Activated CD4-positive, alpha-beta T cell treated with anti-CD3 and anti-CD28 coated beads, Interleukin-2, amount 10 ng/mL, durations not matched to agents 7 days and 5 days (primary cell): ENCODE data around the gene HMCES. TPM values are rescaled to one million over a fixed set of nuclear protein-coding genes. Genes with fewer than 3 reads are reported as not detected.

Experiments
- CTCF ChIA-PET: fragments of 350-600 bp; sonication (Branson Sonifier 250); formaldehyde crosslinking; loops from one replicate; lab custom pipeline; 2021; ENCODE audit warnings: antibody characterized with exemption; lab: Charles Lee
- POLR2A ChIA-PET: fragments of 350-600 bp; sonication (Branson Sonifier 250); formaldehyde crosslinking; loops from one replicate; lab custom pipeline; 2021; ENCODE audit warnings: antibody characterized with exemption; lab: Charles Lee
- DNase-seq: peaks from one replicate; pipeline ENCODE4 v3.0.0-alpha.2; 2020
- H3K27ac Mint-ChIP-seq: one replicate; pipeline ENCODE4 v1.8.0; 2021; ENCODE audit warnings: mild to moderate bottlenecking, moderate library complexity, mixed read lengths
- H3K27me3 Mint-ChIP-seq: one replicate; pipeline ENCODE4 v1.8.0; 2021; ENCODE audit warnings: mixed read lengths
- H3K36me3 Mint-ChIP-seq: one replicate; pipeline ENCODE4 v1.8.0; 2021; ENCODE audit warnings: low read depth, mixed read lengths
- H3K4me1 Mint-ChIP-seq: one replicate; pipeline ENCODE4 v1.8.0; 2021; ENCODE audit warnings: mixed read lengths
- H3K4me3 Mint-ChIP-seq: one replicate; pipeline ENCODE4 v1.8.0; 2021; ENCODE audit warnings: mild to moderate bottlenecking, moderate library complexity, mixed read lengths
- H3K9me3 Mint-ChIP-seq: one replicate; pipeline ENCODE4 v1.8.0; 2021; ENCODE audit warnings: mixed read lengths
- total RNA-seq, 2 experiments: library from RNA; stranded (reverse); gene quantifications; one replicate each; pipeline ENCODE4 v1.2.3, GENCODE V29; 2021

HMCES gene
- total RNA-seq, 2 experiments from 2014 or later: 45.5 to 51.2 TPM

DNA sequence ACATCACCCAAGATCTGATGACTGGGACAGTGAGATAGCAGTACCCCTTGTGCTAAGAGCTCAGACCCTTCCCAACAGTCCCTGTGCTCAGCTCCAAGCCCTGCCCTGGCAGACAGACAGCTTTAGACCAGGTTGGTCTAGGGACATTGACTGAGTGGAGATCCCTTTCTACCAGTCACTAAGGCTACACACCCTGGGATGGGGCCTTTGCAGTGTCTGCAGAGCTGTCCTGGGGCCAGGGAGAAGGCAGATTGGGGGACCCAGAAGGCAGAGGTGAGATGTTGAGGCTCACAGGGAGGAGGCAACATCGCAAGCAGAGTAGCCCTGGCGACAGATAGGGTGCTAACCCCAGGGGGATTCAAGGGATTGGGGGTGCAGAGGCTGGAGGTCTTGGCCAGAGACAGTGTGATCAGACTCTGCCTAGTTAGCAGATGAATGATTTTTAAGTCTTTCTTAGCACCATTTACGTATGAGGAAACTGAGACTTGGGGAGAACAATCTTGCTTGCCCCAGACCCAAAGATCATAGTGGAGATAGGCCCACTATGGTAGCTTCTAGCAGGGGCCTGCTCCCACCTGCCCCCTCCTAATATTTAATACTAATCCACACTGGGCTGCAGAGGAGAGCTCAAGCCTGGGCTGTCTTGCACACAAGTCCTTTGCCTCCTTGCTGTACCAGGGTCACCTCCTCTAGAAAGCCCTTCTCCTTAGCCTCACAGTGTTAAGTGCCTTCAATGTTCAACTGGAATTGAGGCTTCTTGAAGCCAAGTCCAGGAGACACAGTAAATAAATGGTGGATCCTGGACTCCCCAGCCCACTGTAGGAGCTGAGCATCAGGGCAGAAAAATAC is 32.6 kb downstream of the HMCES start:
- POLR2A ChIA-PET: no interaction called here
- H3K4me1 Mint-ChIP-seq: peaks cover 40% of the 10 kb centered on the region
- H3K27ac Mint-ChIP-seq: no peak overlapping the region
- H3K36me3 Mint-ChIP-seq: peaks cover 19% of the 10 kb centered on the region
- CTCF ChIA-PET: interaction anchor here (1.1 to 2.8 kb wide), 7 partner anchors 9 to 341 kb away, joined by 3 to 15 read pairs (median 3); no protein-coding TSS in a partner anchor
- H3K27me3 Mint-ChIP-seq: no peaks in the 10 kb centered on the region
- no peaks in the 10 kb centered on the region for H3K9me3 Mint-ChIP-seq
- H3K4me3 Mint-ChIP-seq: no peak overlapping the region
- no peak for DNase-seq

- H3K27me3 Mint-ChIP-seq: no peaks in the 10 kb centered on the region
- peaks cover 15% of the 10 kb centered on the region for H3K36me3 Mint-ChIP-seq
- CTCF ChIA-PET: interaction anchor here (1.1 to 2.8 kb wide), 4 partner anchors 10 to 342 kb away, joined by 3 to 15 read pairs (median 8); no protein-coding TSS in a partner anchor
- no peak overlapping the region for H3K4me3 Mint-ChIP-seq
- DNase-seq: peak; percentile 27
- H3K9me3 Mint-ChIP-seq: no peaks in the 10 kb centered on the region
- POLR2A ChIA-PET: no interaction called here
- peak overlapping the region; percentile 42 for H3K27ac Mint-ChIP-seq
- H3K4me1 Mint-ChIP-seq: peaks cover 39% of the 10 kb centered on the region
Observed at GRCh38 chr3:129312021-129312639, 33.5 kb downstream of the HMCES start.

DNA sequence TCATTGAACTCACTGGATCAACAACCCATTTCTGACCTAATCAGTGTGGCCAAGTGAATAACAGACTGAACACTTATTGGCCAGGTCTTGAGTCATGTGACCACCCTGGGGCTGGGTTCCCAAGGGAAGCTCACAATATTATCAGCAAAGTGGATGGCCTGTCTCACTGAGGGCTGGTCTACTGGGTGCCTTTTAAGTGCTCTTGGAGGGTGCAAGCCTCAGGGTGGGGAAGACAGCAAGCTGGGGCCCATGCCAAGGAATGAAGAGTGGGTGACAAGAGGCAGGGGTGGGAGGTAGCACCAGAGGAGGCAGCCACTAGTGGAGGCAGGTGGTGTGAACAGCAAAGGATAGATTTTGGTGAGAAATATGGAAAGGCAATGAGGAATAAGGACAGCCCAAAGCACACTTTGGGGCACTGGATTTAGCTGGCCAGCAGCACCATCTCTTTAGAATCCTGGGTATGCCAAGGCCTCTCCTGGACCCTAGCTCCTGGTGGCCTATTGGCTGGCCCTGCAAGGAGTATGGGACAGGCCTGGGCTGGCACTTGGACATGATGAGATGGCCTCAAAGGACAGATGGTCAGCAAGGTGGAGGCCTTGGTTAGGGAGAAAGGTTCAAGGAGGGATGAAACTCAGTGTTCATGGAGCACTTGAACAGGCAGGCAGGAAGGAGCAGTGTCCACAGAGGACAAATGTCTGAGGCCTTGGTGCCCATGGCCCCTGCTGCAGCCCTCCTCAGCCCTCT is 34.2 kb downstream of the HMCES start:
- peaks cover 15% of the 10 kb centered on the region for H3K36me3 Mint-ChIP-seq
- H3K4me3 Mint-ChIP-seq: peak overlapping the region; percentile 45
- H3K27me3 Mint-ChIP-seq: no peaks in the 10 kb centered on the region
- ChIA-PET CTCF (interaction anchor here (0.5 to 2.8 kb wide), 5 partner anchors 11 to 363 kb away, joined by 3 to 15 read pairs (median 3); no protein-coding TSS in a partner anchor), POLR2A (interaction anchor here (0.5 kb wide), 1 partner anchor 408 kb away, joined by 5 read pairs; no protein-coding TSS in a partner anchor)
- no peak for DNase-seq
- H3K27ac Mint-ChIP-seq: peak overlapping the region; percentile 76
- peaks cover 45% of the 10 kb centered on the region for H3K4me1 Mint-ChIP-seq
- no peaks in the 10 kb centered on the region for H3K9me3 Mint-ChIP-seq

DNA sequence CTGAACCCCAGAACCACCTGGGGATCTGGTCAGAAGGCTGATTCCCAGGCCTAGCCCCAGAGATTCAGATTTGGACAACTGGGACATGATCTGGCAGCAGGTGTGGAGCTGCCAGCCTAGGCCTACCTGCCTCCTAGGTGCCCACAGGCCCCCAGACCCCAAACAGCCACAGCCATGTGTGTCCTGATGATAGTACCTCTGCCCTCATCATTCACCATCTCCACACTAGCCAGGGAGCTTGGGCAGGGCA is 34.7 kb downstream of the HMCES start:
- Mint-ChIP-seq H3K9me3 (no peaks in the 10 kb centered on the region), H3K4me1 (peaks cover 45% of the 10 kb centered on the region)
- POLR2A ChIA-PET: interaction anchor here (0.5 kb wide), 1 partner anchor 408 kb away, joined by 5 read pairs; no protein-coding TSS in a partner anchor

GRCh38 chr3:129313665-129314385 is 35.2 kb downstream of the HMCES start:
- Mint-ChIP-seq H3K9me3 (no peaks in the 10 kb centered on the region), H3K36me3 (peaks cover 11% of the 10 kb centered on the region), H3K27ac (peak overlapping the region; percentile 77), H3K4me1 (peaks cover 40% of the 10 kb centered on the region), H3K4me3 (peak overlapping the region; percentile 83), H3K27me3 (no peaks in the 10 kb centered on the region)
- DNase-seq: peak; percentile 29
- ChIA-PET POLR2A (interaction anchor here (0.6 kb wide), 1 partner anchor 942 kb away, joined by 3 read pairs; no protein-coding TSS in a partner anchor), CTCF (interaction anchor here (0.6 to 2.4 kb wide), 4 partner anchors 13 to 343 kb away, joined by 3 to 15 read pairs (median 4); no protein-coding TSS in a partner anchor)

More for the DNA sequence above, 34.7 kb downstream of the HMCES start:
- no peak for DNase-seq
- Mint-ChIP-seq H3K4me3 (peak overlapping the region; percentile 83), H3K27me3 (no peaks in the 10 kb centered on the region), H3K36me3 (peaks cover 15% of the 10 kb centered on the region), H3K27ac (peak overlapping the region; percentile 69)
- CTCF ChIA-PET: interaction anchor here (0.5 to 2.4 kb wide), 4 partner anchors 13 to 364 kb away, joined by 3 to 15 read pairs (median 3); no protein-coding TSS in a partner anchor

- Mint-ChIP-seq H3K4me1 (peaks cover 38% of the 10 kb centered on the region), H3K9me3 (no peaks in the 10 kb centered on the region), H3K27me3 (no peaks in the 10 kb centered on the region), H3K36me3 (peaks cover 11% of the 10 kb centered on the region), H3K4me3 (peak overlapping the region; percentile 83), H3K27ac (peak overlapping the region; percentile 79)
- ChIA-PET POLR2A (interaction anchor here (0.6 kb wide), 1 partner anchor 941 kb away, joined by 3 read pairs; no protein-coding TSS in a partner anchor), CTCF (interaction anchor here (0.6 to 0.9 kb wide), 2 partner anchors 19 to 263 kb away, joined by 3 to 4 read pairs; no protein-coding TSS in a partner anchor)
- peak; percentile 71 for DNase-seq
Observed at GRCh38 chr3:129314386-129315222, 35.9 kb downstream of the HMCES start.

DNA sequence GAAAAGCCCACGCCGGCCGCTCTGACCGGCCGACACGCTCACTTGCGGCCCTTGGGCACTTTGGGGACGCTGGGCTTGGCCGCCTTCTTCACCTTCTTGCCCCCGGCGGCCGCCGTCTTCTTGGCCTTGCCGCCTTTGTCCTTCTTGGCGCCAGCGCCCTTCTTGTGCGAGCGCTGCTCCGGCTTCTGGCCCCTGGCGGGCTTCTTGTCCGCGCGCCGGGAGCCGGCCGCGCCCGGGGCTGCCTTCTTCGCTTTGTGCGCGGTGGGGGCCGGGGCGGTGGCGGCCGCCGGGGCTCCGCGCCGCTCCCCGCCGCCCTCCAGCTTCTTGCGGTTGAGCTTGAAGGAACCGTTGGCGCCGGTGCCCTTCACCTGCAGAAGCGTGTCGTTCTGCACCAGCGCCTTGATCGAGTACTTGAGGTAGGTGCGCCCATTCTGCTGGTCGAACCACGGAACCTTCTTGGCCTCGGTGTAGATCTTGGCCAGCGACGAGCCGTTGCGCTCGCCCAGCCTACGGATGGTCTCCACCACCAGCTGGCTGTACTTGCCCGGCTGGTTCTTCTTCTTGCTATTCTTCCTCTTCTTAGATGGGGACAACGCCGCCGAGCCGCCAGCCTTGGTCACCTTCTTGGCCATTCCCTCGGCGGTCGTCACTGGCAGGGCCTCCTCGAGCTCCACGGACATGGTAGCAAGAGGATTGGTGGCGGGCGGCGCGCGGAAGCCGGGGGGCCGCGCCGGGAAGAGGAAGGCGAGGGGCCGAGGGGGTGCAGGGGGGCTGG is 36.7 kb downstream of the HMCES start:
- Mint-ChIP-seq H3K9me3 (no peaks in the 10 kb centered on the region), H3K4me3 (peak overlapping the region; percentile 83), H3K36me3 (peaks cover 11% of the 10 kb centered on the region), H3K27me3 (no peaks in the 10 kb centered on the region), H3K27ac (peak overlapping the region; percentile 91), H3K4me1 (peaks cover 38% of the 10 kb centered on the region)
- peak; percentile 45 for DNase-seq
- POLR2A ChIA-PET: interaction anchor here (0.6 to 1.2 kb wide), 6 partner anchors 37 to 199 kb away, joined by 3 to 4 read pairs (median 4); partner anchors contain the start of genes COPG1, HMCES and IFT122
- CTCF ChIA-PET: interaction anchor here (0.9 to 2.1 kb wide), 22 partner anchors 8 to 345 kb away, joined by 3 to 9 read pairs (median 3); partner anchors contain the start of genes IFT122, ISY1 and MBD4

- peak overlapping the region; percentile 83 for H3K4me3 Mint-ChIP-seq
- ChIA-PET CTCF (interaction anchor here (0.5 to 2.1 kb wide), 24 partner anchors 8 to 346 kb away, joined by 3 to 9 read pairs (median 3); partner anchors contain the start of genes IFT122, ISY1 and MBD4), POLR2A (interaction anchor here (0.6 to 1.2 kb wide), 6 partner anchors 37 to 199 kb away, joined by 3 to 4 read pairs (median 4); partner anchors contain the start of genes COPG1, HMCES and IFT122)
- no peak for DNase-seq
- H3K27me3 Mint-ChIP-seq: no peaks in the 10 kb centered on the region
- H3K27ac Mint-ChIP-seq: peak overlapping the region; percentile 89
- H3K9me3 Mint-ChIP-seq: no peaks in the 10 kb centered on the region
- H3K4me1 Mint-ChIP-seq: peaks cover 38% of the 10 kb centered on the region
- H3K36me3 Mint-ChIP-seq: peaks cover 7% of the 10 kb centered on the region
Observed at GRCh38 chr3:129315998-129316247, 37.3 kb downstream of the HMCES start.

DNA sequence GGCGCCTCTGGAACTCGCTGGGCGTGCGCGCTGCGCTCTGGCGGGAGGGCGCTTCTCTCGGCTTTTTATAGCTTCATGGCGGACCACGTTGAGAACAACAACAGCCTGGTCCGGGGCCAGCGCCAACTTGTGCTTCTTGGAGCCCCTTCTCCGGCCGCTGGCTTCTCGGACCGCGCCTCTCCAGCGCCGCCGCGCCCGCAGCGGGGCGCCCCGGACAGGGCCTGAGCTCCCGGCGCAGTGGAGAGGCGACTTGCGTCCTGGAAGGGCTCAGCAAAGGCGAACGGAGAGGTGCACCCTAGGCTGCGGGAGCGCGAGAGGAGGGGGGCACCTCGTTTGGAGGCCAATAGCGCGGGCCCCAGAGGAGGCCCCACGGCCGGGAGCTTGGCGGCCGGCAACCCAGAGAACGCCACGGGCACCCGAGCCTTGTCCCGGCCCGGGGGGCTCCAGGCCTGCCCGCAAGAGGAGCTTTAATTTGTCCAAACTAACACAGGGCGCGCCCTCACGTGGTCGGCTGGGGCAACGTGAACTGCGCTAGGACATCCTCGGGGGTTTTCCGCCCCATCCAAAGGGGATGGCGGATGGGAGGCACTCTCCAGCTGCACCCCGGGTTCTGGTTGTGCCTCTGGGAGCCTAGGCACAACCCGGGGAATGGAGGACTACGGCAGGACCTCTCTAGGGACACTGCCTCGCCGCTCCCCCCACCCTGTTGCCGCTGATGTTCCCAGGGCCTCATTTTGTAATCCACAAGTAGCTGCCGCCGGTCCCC is 37.8 kb downstream of the HMCES start:
- DNase-seq: peak; percentile 91

More for the DNA sequence above, 37.8 kb downstream of the HMCES start:
- CTCF ChIA-PET: interaction anchor here (0.5 to 2.1 kb wide), 26 partner anchors 9 to 346 kb away, joined by 3 to 9 read pairs (median 3); partner anchors contain the start of genes IFT122, ISY1 and MBD4
- Mint-ChIP-seq H3K27ac (peak overlapping the region; percentile 89), H3K9me3 (no peaks in the 10 kb centered on the region), H3K36me3 (peaks cover 7% of the 10 kb centered on the region), H3K4me1 (peaks cover 38% of the 10 kb centered on the region), H3K4me3 (peak overlapping the region; percentile 83), H3K27me3 (no peaks in the 10 kb centered on the region)
- POLR2A ChIA-PET: interaction anchor here (0.6 to 1.2 kb wide), 5 partner anchors 38 to 200 kb away, joined by 3 to 4 read pairs (median 4); partner anchors contain the start of genes COPG1, HMCES and IFT122
